Neutrophil (primary cell): ENCODE data around the gene WDR7.

Experiments used
- H3K27ac ChIP-seq: fragments of 200-600 bp; sonication (generic); 2 replicates; pipeline ENCODE4 v1.5.1; 2016; ENCODE audit warnings: mild to moderate bottlenecking, moderate library complexity
- H3K27me3 ChIP-seq: fragments of 200-600 bp; sonication (generic); 2 replicates; pipeline ENCODE4 v1.6.0; 2016; ENCODE audit warnings: mild to moderate bottlenecking
- H3K36me3 ChIP-seq: fragments of 200-600 bp; sonication (generic); 2 replicates; pipeline ENCODE4 v1.5.1; 2017
- H3K4me1 ChIP-seq, 2 experiments: fragments of 200-600 bp in 1 of 2; sonication (generic) in 1 of 2; 1 replicate in 1 of 2; 2 replicates in 1 of 2; pipeline versions ENCODE4 v1.5.1 to v1.6.1; 2013 to 2016; ENCODE audit warnings: low read depth in 1 of 2, low read length in 1 of 2, mild to moderate bottlenecking in 1 of 2, moderate library complexity in 1 of 2; ENCODE audit not compliant: control insufficient read depth in 1 of 2, insufficient read depth in 1 of 2
- H3K4me3 ChIP-seq, 2 experiments: fragments of 200-600 bp in 1 of 2; sonication (generic) in 1 of 2; 1 replicate in 1 of 2; 2 replicates in 1 of 2; pipeline ENCODE4 v1.5.1; 2013 to 2016; ENCODE audit warnings: low read depth in 1 of 2, low read length in 1 of 2, mild to moderate bottlenecking in 1 of 2, moderate library complexity in 1 of 2
- H3K9me3 ChIP-seq: fragments of 200-600 bp; sonication (generic); 2 replicates; pipeline ENCODE4 v1.5.1; 2016
- CTCF ChIP-seq: fragments of 200-600 bp; sonication (generic); IDR thresholded peaks from 2 replicates; pipeline ENCODE4 v1.5.1; 2016; ENCODE audit warnings: antibody characterized with exemption

Gene WDR7

GRCh38 chr18:56684277-56684676, 33.1 kb downstream of the WDR7 start:
- Histone ChIP-seq H3K27ac (no peak overlapping the region), H3K4me1 (no peaks in the 10 kb centered on the region), H3K27me3 (no peaks in the 10 kb centered on the region), H3K9me3 (no peaks in the 10 kb centered on the region), H3K4me3 (no peak overlapping the region), H3K36me3 (peaks cover 26% of the 10 kb centered on the region)
- TF ChIP-seq CTCF = no peak

GRCh38 chr18:56691530-56691929, 40.4 kb downstream of the WDR7 start:
- Histone ChIP-seq H3K4me3 (no peak overlapping the region), H3K27ac (no peak overlapping the region), H3K27me3 (no peaks in the 10 kb centered on the region), H3K9me3 (no peaks in the 10 kb centered on the region), H3K4me1 (no peaks in the 10 kb centered on the region), H3K36me3 (peaks cover 42% of the 10 kb centered on the region)
- TF ChIP-seq CTCF = no peak

DNA sequence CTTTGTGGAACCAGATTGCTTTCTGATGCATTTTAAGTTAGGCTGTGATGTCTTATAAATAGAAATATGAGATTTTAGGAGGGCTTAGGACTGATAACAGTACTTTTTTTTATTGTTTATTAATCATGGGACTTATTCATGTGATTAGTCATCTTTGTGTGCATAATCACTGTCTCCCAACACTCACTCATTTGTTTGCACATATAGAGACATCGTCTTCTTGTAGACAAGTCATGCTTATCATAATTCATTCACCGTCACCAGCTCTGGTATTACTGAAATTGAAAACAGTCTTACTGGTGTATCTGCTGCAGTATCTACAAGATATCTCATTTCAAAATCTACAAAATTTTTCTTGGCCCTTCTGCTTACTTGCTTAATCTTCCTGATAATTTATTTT, 45.8 kb downstream of the WDR7 start:
- H3K27ac ChIP-seq = no peak overlapping the region
- H3K4me3 ChIP-seq = no peak overlapping the region
- no peaks in the 10 kb centered on the region for H3K4me1 ChIP-seq
- H3K9me3 ChIP-seq = no peaks in the 10 kb centered on the region
- H3K27me3 ChIP-seq = no peaks in the 10 kb centered on the region
- peaks cover 31% of the 10 kb centered on the region for H3K36me3 ChIP-seq
- TF ChIP-seq CTCF = no peak

DNA sequence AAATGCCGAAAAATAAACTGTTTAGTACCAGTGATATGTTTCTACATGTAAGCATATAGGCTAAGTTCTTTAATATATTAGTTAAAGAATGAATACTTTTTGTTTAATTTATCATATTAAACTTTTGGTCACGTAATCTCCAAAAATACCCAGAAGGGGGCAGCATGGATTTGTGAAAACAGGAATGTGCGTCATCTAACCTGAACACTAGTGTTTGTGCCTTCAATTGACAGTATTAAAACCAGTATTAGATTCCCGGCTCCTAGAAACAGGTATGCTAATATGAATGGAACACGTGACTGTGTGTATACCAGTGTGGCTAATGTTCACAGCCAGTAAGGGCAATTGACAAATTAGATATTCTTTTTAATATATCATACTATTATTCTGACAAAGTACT, 51.8 kb downstream of the WDR7 start:
- no peak for TF ChIP-seq CTCF
- no peak overlapping the region for H3K27ac ChIP-seq
- H3K4me1 ChIP-seq = no peaks in the 10 kb centered on the region
- no peaks in the 10 kb centered on the region for H3K36me3 ChIP-seq
- H3K4me3 ChIP-seq = no peak overlapping the region
- H3K27me3 ChIP-seq = no peaks in the 10 kb centered on the region
- no peaks in the 10 kb centered on the region for H3K9me3 ChIP-seq

GRCh38 chr18:56709463-56709862, 58.3 kb downstream of the WDR7 start:
- no peak for TF ChIP-seq CTCF
- no peak overlapping the region for H3K4me3 ChIP-seq
- no peaks in the 10 kb centered on the region for H3K4me1 ChIP-seq
- no peak overlapping the region for H3K27ac ChIP-seq
- H3K36me3 ChIP-seq = no peaks in the 10 kb centered on the region
- H3K27me3 ChIP-seq = no peaks in the 10 kb centered on the region
- no peaks in the 10 kb centered on the region for H3K9me3 ChIP-seq
